BLaER1 treated with 17β-estradiol and CSF1 and Interleukin-3, amounts not matched to agents 10 nM and 100 nM (cell line): ENCODE results near the gene SHC2.

Experiments used
- H3K27ac ChIP-seq, 11 experiments: shearing (Covaris generic); formaldehyde crosslinking; 2 replicates each; pipeline ENCODE4 v1.8.1; 2022
- H3K27me3 ChIP-seq, 11 experiments: shearing (Covaris generic); formaldehyde crosslinking; 2 replicates each; pipeline ENCODE4 v1.8.1; 2022
- H3K36me3 ChIP-seq, 11 experiments: shearing (Covaris generic); formaldehyde crosslinking; 2 replicates each; pipeline ENCODE4 v1.8.1; 2022
- H3K4me1 ChIP-seq, 10 experiments: shearing (Covaris generic); formaldehyde crosslinking; 2 replicates each; pipeline ENCODE4 v1.8.1; 2022
- H3K4me2 ChIP-seq, 11 experiments: shearing (Covaris generic); formaldehyde crosslinking; 2 replicates each; pipeline ENCODE4 v1.8.1; 2022
- H3K4me3 ChIP-seq, 10 experiments: shearing (Covaris generic); formaldehyde crosslinking; 2 replicates each; pipeline ENCODE4 v1.8.1; 2022
- H3K9ac ChIP-seq, 11 experiments: shearing (Covaris generic); formaldehyde crosslinking; 2 replicates each; pipeline ENCODE4 v1.8.1; 2022
- H3K9me3 ChIP-seq, 11 experiments: shearing (Covaris generic); formaldehyde crosslinking; replicated peaks in 1 of 11; 2 replicates each; pipeline ENCODE4 v1.8.1; 2022
- H4K20me1 ChIP-seq, 11 experiments: shearing (Covaris generic); formaldehyde crosslinking; 2 replicates each; pipeline ENCODE4 v1.8.1; 2022
- Cebpa-rat ChIP-seq, 11 experiments: shearing (Covaris generic); IDR thresholded peaks; 2 replicates each; pipeline ENCODE4 v1.8.1; 2022

The SHC2 gene

GRCh38 chr19:444677-445210, 16.1 kb downstream of the SHC2 start:
- Histone ChIP-seq H3K9me3 (peaks cover 0 to 7% (median 1%) of the 10 kb centered on the region in 11 experiments; a peak in 7 of 22 replicates), H3K9ac (no peak overlapping the region), H3K27ac (no peak overlapping the region), H4K20me1 (no peaks in the 10 kb centered on the region), H3K4me3 (no peak overlapping the region), H3K4me2 (no peak overlapping the region), H3K27me3 (peaks cover 0 to 6% (median 0%) of the 10 kb centered on the region in 11 experiments; a peak in 1 of 22 replicates), H3K36me3 (no peaks in the 10 kb centered on the region), H3K4me1 (peaks cover 6 to 18% (median 13%) of the 10 kb centered on the region in 10 experiments; a peak in 16 of 20 replicates)
- TF ChIP-seq Cebpa-rat (IDR thresholded peaks at IDR 0.05), result no peak

GRCh38 chr19:443005-443404, 17.8 kb downstream of the SHC2 start:
- TF ChIP-seq Cebpa-rat (IDR thresholded peaks at IDR 0.05), result no peak
- Histone ChIP-seq H3K4me2 (no peak overlapping the region), H3K36me3 (no peaks in the 10 kb centered on the region), H3K4me3 (no peak overlapping the region), H3K9ac (no peak overlapping the region), H3K27me3 (peaks cover 0 to 4% (median 0%) of the 10 kb centered on the region in 11 experiments; a peak in 1 of 22 replicates), H3K27ac (no peak overlapping the region), H4K20me1 (no peaks in the 10 kb centered on the region), H3K4me1 (peaks cover 2 to 13% (median 9%) of the 10 kb centered on the region in 10 experiments; a peak in 16 of 20 replicates), H3K9me3 (peaks cover 0 to 6% (median 0%) of the 10 kb centered on the region in 11 experiments; a peak in 2 of 22 replicates)

GRCh38 chr19:442085-442484, 18.7 kb downstream of the SHC2 start:
- Histone ChIP-seq H3K27me3 (no peaks in the 10 kb centered on the region), H3K4me3 (no peak overlapping the region), H3K9ac (no peak overlapping the region), H4K20me1 (no peaks in the 10 kb centered on the region), H3K4me1 (peaks cover 0 to 11% (median 7%) of the 10 kb centered on the region in 10 experiments; a peak in 15 of 20 replicates), H3K4me2 (no peak overlapping the region), H3K9me3 (peaks cover 0 to 6% (median 0%) of the 10 kb centered on the region in 11 experiments; a peak in 2 of 22 replicates), H3K27ac (no peak overlapping the region), H3K36me3 (no peaks in the 10 kb centered on the region)
- TF ChIP-seq Cebpa-rat (IDR thresholded peaks at IDR 0.05), result no peak

- Histone ChIP-seq H3K4me3 (no peak overlapping the region), H3K9ac (no peak overlapping the region), H3K36me3 (no peaks in the 10 kb centered on the region), H3K9me3 (peaks cover 0 to 6% (median 0%) of the 10 kb centered on the region in 11 experiments; a peak in 2 of 22 replicates), H4K20me1 (no peaks in the 10 kb centered on the region), H3K27me3 (no peaks in the 10 kb centered on the region), H3K4me2 (peak overlapping the region in 10 of 11 experiments; percentile 10 to 41 (median 28); a peak in 9 of 22 replicates), H3K4me1 (peaks cover 0 to 11% (median 7%) of the 10 kb centered on the region in 10 experiments; a peak in 15 of 20 replicates), H3K27ac (no peak overlapping the region)
- no peak for TF ChIP-seq Cebpa-rat (IDR thresholded peaks at IDR 0.05)
Measured at GRCh38 chr19:441213-441836, 19.5 kb downstream of the SHC2 start.

GRCh38 chr19:440391-441212, 20.2 kb downstream of the SHC2 start:
- H3K27ac ChIP-seq, result no peak overlapping the region
- no peaks in the 10 kb centered on the region for H3K27me3 ChIP-seq
- no peak overlapping the region for H3K4me3 ChIP-seq
- TF ChIP-seq Cebpa-rat (IDR thresholded peaks at IDR 0.05), result no peak
- peaks cover 0 to 6% (median 0%) of the 10 kb centered on the region in 11 experiments; a peak in 2 of 22 replicates for H3K9me3 ChIP-seq
- no peaks in the 10 kb centered on the region for H4K20me1 ChIP-seq
- H3K9ac ChIP-seq, result no peak overlapping the region; a peak in 1 of 22 replicates
- H3K36me3 ChIP-seq, result no peaks in the 10 kb centered on the region
- peak overlapping the region in 9 of 11 experiments; percentile 10 to 41 (median 33); a peak in 9 of 22 replicates for H3K4me2 ChIP-seq
- peaks cover 2 to 11% (median 7%) of the 10 kb centered on the region in 10 experiments; a peak in 15 of 20 replicates for H3K4me1 ChIP-seq

- H3K9ac ChIP-seq, result no peak overlapping the region
- no peaks in the 10 kb centered on the region for H3K36me3 ChIP-seq
- TF ChIP-seq Cebpa-rat (IDR thresholded peaks at IDR 0.05), result no peak
- peaks cover 4 to 12% (median 7%) of the 10 kb centered on the region in 10 experiments; a peak in 15 of 20 replicates for H3K4me1 ChIP-seq
- no peaks in the 10 kb centered on the region for H3K27me3 ChIP-seq
- no peak overlapping the region for H3K4me3 ChIP-seq
- H3K27ac ChIP-seq, result no peak overlapping the region
- no peak overlapping the region for H3K4me2 ChIP-seq
- H3K9me3 ChIP-seq, result peaks cover 0 to 6% (median 0%) of the 10 kb centered on the region in 11 experiments; a peak in 3 of 22 replicates
- no peaks in the 10 kb centered on the region; a peak in 1 of 22 replicates for H4K20me1 ChIP-seq
Measured at GRCh38 chr19:439167-439900, 21.5 kb downstream of the SHC2 start.

- Histone ChIP-seq H3K9ac (no peak overlapping the region), H3K27me3 (no peaks in the 10 kb centered on the region), H3K4me3 (no peak overlapping the region), H3K9me3 (peaks cover 0 to 9% (median 0%) of the 10 kb centered on the region in 11 experiments; a peak in 3 of 22 replicates), H3K4me1 (peaks cover 4 to 12% (median 7%) of the 10 kb centered on the region in 10 experiments; a peak in 15 of 20 replicates), H4K20me1 (no peaks in the 10 kb centered on the region; a peak in 1 of 22 replicates), H3K4me2 (no peak overlapping the region), H3K36me3 (no peaks in the 10 kb centered on the region), H3K27ac (no peak overlapping the region)
- TF ChIP-seq Cebpa-rat (IDR thresholded peaks at IDR 0.05), result no peak
Measured at GRCh38 chr19:438416-438958, 22.3 kb downstream of the SHC2 start.

GRCh38 chr19:437041-437440, 23.8 kb downstream of the SHC2 start:
- H3K9me3 ChIP-seq, result peaks cover 0 to 9% (median 0%) of the 10 kb centered on the region in 11 experiments; a peak in 3 of 22 replicates

More at GRCh38 chr19:437041-437440, 23.8 kb downstream of the SHC2 start:
- Histone ChIP-seq H3K4me1 (peaks cover 4 to 12% (median 7%) of the 10 kb centered on the region in 10 experiments; a peak in 15 of 20 replicates), H3K9ac (no peak overlapping the region), H3K27ac (no peak overlapping the region), H3K4me2 (no peak overlapping the region), H4K20me1 (no peaks in the 10 kb centered on the region; a peak in 1 of 22 replicates), H3K4me3 (no peak overlapping the region), H3K27me3 (no peaks in the 10 kb centered on the region), H3K36me3 (no peaks in the 10 kb centered on the region)
- TF ChIP-seq Cebpa-rat (IDR thresholded peaks at IDR 0.05), result no peak
